RWPE2 (cell line): ENCODE data around the gene ZBTB18.
A peak's percentile ranks its signal among the peaks of the same experiment; 100 is the strongest.

Experiments used
- ATAC-seq: fragments of 200-7000 bp; cut with Tn5 transposase; 3 replicates; pipeline ENCODE4 v1.9.1; 2021; ENCODE audit warnings: low read depth
- DNase-seq: peaks from one replicate; pipeline ENCODE4 v3.0.0-alpha.2; 2020; ENCODE audit warnings: low spot score
- H3K27ac ChIP-seq: fragments of 450-650 bp; 2 replicates; pipeline ENCODE4 v1.5.1; 2017; ENCODE audit warnings: mild to moderate bottlenecking; ENCODE audit not compliant: poor library complexity, severe bottlenecking
- H3K27me3 ChIP-seq: fragments of 250-450 bp; sonication (Bioruptor Pico); 2 replicates; pipeline ENCODE4 v1.5.1; 2021; ENCODE audit warnings: mild to moderate bottlenecking, moderate library complexity; ENCODE audit not compliant: insufficient read depth, poor library complexity, severe bottlenecking
- H3K36me3 ChIP-seq: fragments of 250-450 bp; sonication (Bioruptor Pico); 2 replicates; pipeline ENCODE4 v1.5.1; 2020; ENCODE audit warnings: low read depth, mild to moderate bottlenecking, moderate library complexity
- H3K4me1 ChIP-seq: fragments of 250-450 bp; sonication (Bioruptor Pico); 2 replicates; pipeline ENCODE4 v1.5.1; 2021; ENCODE audit warnings: mild to moderate bottlenecking, moderate library complexity; ENCODE audit not compliant: insufficient read depth, poor library complexity, severe bottlenecking
- H3K4me3 ChIP-seq: fragments of 250-450 bp; sonication (Bioruptor Pico); 2 replicates; pipeline ENCODE4 v1.5.1; 2021; ENCODE audit warnings: mild to moderate bottlenecking, moderate library complexity; ENCODE audit not compliant: severe bottlenecking
- H3K9me3 ChIP-seq: fragments of 250-450 bp; sonication (Bioruptor Pico); 2 replicates; pipeline ENCODE4 v1.5.1; 2021; ENCODE audit warnings: mild to moderate bottlenecking, moderate library complexity; ENCODE audit not compliant: severe bottlenecking
- TF ChIP-seq, protein P1 (sequence below): fragments of 450-650 bp; IDR thresholded peaks from one replicate; pipeline ENCODE4 v1.5.1; 2017; ENCODE audit warnings: mild to moderate bottlenecking, moderate library complexity; ENCODE audit not compliant: poor library complexity, severe bottlenecking

Gene ZBTB18

DNA sequence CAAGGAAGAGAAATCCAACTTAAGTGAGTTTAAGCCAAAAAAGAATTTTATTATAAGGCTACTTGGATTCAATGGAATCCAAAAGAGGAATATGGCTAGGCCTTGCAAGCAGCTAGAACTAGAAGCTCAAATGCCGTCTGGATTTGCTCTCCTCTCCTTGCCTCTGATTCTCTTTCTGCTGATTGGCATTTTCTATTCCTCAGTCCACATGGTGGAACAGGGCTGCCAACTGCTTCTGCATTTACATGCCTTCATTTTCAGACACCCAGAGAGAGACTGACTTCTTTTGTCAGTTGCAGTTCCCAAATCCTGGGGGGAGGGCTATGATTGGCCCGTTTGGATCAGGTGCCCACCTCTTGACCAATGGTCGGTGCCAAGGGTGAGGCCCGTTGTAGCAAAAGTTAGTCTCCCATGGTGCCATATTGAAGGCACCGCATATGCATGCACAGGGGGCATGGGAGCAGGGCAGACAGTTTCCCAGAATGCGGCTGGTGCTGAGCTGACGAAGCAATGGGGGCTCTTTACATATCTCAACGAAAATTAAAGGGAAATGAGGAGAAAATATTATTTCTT is 18.3 kb downstream of the ZBTB18 start:
- no peak for ATAC-seq

DNA sequence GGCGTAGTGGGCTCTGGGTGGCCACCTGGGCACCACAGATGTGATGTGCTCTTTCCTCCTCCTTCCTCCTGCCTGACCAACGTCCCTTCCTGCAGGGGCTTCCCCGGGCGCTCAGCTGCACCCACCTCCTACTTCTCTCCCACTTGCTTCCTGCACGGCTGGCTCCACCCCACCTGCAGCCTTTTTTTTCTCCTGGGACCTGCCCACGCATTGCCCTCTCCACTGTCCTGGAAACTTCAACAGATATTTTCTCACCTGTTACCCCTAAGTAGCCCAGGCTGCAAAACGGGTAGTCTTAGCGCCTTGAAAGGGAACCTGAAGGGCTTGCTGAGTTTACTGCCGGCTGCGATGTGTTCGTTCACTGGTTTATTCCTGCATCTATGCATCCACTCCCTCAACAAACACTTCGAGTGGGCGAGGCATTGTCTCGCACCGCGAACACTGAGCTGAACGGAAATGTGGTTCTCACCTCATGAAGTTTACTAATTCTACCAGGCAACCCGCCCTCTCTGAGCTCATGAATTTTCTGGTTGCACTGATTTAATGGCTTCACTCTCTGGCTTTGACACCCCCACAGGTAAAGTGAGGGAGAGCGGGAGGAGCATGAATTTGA is 23.6 kb downstream of the ZBTB18 start:
- H3K4me3 ChIP-seq, result no peak overlapping the region
- ATAC-seq, result peak; percentile 17; the same call in 1 of the 3 replicates
- no peaks in the 10 kb centered on the region for H3K9me3 ChIP-seq
- no peak for DNase-seq
- H3K36me3 ChIP-seq, result no peaks in the 10 kb centered on the region
- no peaks in the 10 kb centered on the region for H3K4me1 ChIP-seq
- no peak overlapping the region for H3K27ac ChIP-seq
- no peaks in the 10 kb centered on the region for H3K27me3 ChIP-seq
- TF ChIP-seq, protein P1, sequence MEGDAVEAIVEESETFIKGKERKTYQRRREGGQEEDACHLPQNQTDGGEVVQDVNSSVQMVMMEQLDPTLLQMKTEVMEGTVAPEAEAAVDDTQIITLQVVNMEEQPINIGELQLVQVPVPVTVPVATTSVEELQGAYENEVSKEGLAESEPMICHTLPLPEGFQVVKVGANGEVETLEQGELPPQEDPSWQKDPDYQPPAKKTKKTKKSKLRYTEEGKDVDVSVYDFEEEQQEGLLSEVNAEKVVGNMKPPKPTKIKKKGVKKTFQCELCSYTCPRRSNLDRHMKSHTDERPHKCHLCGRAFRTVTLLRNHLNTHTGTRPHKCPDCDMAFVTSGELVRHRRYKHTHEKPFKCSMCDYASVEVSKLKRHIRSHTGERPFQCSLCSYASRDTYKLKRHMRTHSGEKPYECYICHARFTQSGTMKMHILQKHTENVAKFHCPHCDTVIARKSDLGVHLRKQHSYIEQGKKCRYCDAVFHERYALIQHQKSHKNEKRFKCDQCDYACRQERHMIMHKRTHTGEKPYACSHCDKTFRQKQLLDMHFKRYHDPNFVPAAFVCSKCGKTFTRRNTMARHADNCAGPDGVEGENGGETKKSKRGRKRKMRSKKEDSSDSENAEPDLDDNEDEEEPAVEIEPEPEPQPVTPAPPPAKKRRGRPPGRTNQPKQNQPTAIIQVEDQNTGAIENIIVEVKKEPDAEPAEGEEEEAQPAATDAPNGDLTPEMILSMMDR, result no peak

More for the DNA sequence above, 18.3 kb downstream of the ZBTB18 start:
- no peaks in the 10 kb centered on the region for H3K36me3 ChIP-seq
- peaks cover 9% of the 10 kb centered on the region for H3K4me1 ChIP-seq
- no peaks in the 10 kb centered on the region for H3K27me3 ChIP-seq
- H3K27ac ChIP-seq, result no peak overlapping the region
- no peaks in the 10 kb centered on the region for H3K9me3 ChIP-seq
- TF ChIP-seq, protein P1, result no peak
- no peak overlapping the region for H3K4me3 ChIP-seq
- no peak for DNase-seq

DNA sequence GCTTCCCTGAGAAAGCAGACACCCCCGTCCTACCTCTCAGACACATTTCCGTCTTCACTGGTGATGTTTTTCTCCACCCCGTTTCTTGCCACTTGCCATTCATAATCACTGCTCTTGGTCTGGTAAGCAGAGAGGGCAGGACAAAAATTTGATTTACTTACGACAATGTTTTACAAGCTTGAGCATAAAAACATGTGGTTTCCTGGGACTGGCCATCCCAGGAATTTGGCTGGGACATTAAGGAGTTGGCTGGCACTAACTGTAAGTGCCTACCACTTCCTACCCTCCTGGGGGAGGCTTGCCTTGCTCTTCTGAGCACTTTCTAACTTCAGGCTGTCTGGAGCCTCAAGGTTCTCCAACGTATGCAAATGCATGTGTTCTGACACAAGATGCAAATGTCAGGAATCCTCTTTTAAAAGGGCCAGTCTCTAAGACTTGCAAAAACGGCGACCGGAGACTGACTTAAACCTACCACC is 24.2 kb downstream of the ZBTB18 start:
- Histone ChIP-seq H3K4me3 (no peak overlapping the region), H3K27me3 (no peaks in the 10 kb centered on the region), H3K36me3 (no peaks in the 10 kb centered on the region), H3K27ac (no peak overlapping the region), H3K9me3 (no peaks in the 10 kb centered on the region), H3K4me1 (no peaks in the 10 kb centered on the region)
- TF ChIP-seq, protein P1, result no peak
- DNase-seq, result no peak
- no peak for ATAC-seq

DNA sequence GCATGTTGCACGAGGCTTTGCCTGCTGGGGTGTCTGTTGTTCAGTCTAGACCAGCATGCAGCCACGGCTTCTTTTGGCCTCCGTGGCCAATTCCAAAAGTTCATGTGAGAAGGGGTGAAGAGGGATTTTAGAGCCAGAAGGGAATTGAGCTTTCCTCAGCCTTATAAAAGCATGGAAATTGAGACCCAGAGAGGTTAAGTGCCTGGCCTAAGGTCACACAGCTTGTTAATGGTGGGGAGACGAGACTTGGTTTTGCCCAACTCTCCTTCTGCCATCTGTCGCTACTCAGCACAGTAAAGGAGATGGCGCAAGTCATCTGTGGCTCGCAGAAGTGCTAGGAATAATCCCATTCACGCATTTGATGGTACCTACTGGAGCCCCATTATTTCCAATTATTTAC is 25.7 kb downstream of the ZBTB18 start:
- DNase-seq (no peak), ATAC-seq (no peak)
- Histone ChIP-seq H3K36me3 (no peaks in the 10 kb centered on the region), H3K9me3 (no peaks in the 10 kb centered on the region), H3K27ac (no peak overlapping the region), H3K4me3 (no peak overlapping the region), H3K4me1 (no peaks in the 10 kb centered on the region), H3K27me3 (no peaks in the 10 kb centered on the region)
- TF ChIP-seq, protein P1, result no peak
